ENCODE measurements around the gene FGF8. TPM values are rescaled to one million over a fixed set of nuclear protein-coding genes. Genes with fewer than 3 reads are reported as not detected.
A peak's percentile ranks its signal among the peaks of the same experiment; 100 is the strongest.

Gene FGF8
- total RNA-seq, 1 donor from 2014 or later: not detected

DNA sequence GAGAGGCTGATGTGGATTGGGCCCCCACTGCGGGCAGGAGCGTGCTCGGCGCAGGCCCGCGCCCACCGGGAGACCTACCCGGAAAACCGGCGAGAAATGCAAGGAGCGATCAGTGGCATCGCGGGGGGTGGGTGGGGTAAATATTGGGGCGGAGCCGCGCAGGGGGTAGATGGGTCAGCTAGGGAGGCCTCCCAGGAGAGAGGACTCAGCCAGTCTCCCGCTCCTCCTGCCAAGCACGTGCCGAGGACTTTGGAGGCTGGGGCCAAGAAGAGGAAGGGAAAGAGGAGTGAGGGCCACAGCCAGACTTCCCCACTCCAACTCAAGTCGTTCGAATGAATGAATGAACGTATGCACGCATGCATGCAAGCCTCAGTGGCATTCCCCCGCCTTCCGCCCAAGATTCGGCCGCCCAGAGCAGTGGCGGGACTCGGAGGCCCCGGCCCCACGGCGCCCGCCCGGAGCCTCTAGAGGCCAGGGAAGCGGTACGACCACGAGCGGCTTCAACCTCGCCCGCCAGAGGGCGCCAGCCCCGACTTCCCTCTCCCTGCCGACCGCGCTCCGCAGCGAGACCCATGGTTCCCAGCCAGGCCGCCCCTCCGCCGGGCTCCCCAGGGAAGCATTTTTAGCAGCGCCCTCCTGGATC is 3.8 kb upstream of the FGF8 start:
- peak overlapping the region; percentile 64 for H3K4me3 Mint-ChIP-seq (ENCODE audit: unreplicated experiment)
- peak; percentile 94 for DNase-seq (ENCODE audit: extremely low spot score, unreplicated experiment)
- peaks cover 32% of the 10 kb centered on the region for H3K27me3 Mint-ChIP-seq (ENCODE audit: unreplicated experiment)
- H3K27ac Mint-ChIP-seq (ENCODE audit: unreplicated experiment): no peak overlapping the region
- no peaks in the 10 kb centered on the region for H3K36me3 Mint-ChIP-seq (ENCODE audit: unreplicated experiment)
- TF ChIP-seq, protein P1, sequence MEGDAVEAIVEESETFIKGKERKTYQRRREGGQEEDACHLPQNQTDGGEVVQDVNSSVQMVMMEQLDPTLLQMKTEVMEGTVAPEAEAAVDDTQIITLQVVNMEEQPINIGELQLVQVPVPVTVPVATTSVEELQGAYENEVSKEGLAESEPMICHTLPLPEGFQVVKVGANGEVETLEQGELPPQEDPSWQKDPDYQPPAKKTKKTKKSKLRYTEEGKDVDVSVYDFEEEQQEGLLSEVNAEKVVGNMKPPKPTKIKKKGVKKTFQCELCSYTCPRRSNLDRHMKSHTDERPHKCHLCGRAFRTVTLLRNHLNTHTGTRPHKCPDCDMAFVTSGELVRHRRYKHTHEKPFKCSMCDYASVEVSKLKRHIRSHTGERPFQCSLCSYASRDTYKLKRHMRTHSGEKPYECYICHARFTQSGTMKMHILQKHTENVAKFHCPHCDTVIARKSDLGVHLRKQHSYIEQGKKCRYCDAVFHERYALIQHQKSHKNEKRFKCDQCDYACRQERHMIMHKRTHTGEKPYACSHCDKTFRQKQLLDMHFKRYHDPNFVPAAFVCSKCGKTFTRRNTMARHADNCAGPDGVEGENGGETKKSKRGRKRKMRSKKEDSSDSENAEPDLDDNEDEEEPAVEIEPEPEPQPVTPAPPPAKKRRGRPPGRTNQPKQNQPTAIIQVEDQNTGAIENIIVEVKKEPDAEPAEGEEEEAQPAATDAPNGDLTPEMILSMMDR (IDR thresholded peaks at IDR 0.05): peak; percentile 90
- no peaks in the 10 kb centered on the region for H3K9me3 Mint-ChIP-seq (ENCODE audit: unreplicated experiment)
- H3K4me1 Mint-ChIP-seq (ENCODE audit: unreplicated experiment): peaks cover 45% of the 10 kb centered on the region

DNA sequence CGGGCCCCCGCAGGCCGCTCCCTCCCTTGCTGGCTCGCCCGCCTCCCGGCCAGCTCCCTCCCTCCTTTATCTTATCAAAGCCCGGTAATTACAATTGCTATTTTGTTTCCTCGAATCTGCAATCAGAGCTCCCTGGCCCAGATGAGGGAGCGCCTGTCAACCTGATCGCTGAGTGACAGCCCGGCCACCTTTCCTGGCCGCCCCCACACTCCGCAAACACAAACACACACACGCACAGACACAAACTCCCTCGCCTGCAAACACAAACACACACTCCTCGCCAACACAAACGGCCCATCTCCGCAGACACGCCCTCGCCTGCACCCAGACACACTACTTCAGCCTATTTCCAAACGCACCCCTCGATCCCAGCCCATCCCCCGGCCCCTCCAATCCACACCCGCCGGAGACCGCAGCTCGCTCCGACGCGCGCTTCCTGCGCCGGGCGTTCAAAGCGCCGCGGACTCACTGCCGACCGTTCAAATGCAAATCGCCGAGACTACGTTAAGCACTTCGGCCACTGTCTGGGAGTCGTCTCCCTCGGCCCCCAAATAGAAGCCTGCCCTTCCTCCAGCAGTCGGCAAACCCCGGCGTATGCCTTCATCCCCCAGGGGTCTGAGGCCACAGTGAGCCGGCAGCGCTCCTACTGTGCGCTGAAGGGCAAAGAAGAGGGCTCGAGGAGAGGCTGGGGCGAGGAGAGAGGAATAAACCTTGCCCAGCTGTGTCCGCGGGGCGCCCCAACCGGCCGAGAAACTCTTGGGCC is 3.0 kb upstream of the FGF8 start:
- Mint-ChIP-seq H3K4me1 (ENCODE audit: unreplicated experiment) (peaks cover 43% of the 10 kb centered on the region), H3K27ac (ENCODE audit: unreplicated experiment) (no peak overlapping the region), H3K9me3 (ENCODE audit: unreplicated experiment) (no peaks in the 10 kb centered on the region), H3K27me3 (ENCODE audit: unreplicated experiment) (peaks cover 39% of the 10 kb centered on the region), H3K36me3 (ENCODE audit: unreplicated experiment) (no peaks in the 10 kb centered on the region), H3K4me3 (ENCODE audit: unreplicated experiment) (peak overlapping the region; percentile 42)
- DNase-seq (ENCODE audit: extremely low spot score, unreplicated experiment): peak; percentile 78
- TF ChIP-seq, protein P1 (IDR thresholded peaks at IDR 0.05): no peak

DNA sequence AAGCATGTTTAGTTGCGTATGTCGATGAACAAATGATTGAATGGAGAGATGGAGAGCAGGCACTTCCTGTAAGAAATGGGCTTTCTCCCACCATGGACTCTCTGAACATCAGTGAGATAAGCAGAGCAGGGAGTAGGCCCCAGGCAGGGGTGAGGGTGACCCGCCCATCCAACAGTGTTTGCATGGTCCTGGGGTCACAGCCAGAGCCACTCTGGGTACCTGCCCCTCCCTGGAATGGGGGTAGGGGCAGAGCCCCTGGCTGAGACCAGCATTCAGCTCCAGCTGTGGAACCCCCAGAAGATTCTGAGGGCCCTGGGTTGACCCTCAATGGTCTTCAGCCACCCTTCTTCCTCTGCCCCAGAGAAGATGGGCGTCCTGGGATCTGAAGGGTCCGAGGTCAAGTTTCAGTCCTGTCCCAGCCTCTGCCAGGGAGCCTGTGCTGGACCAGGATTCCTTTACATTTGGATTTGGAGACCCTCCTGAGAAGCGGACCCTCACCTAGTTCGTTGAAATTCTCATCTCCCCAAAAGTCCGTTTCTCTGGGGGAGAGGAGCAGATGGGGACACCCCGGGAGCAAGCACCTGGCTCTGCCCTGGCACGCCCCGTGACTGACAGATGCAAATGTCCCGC is 2.4 kb upstream of the FGF8 start:
- TF ChIP-seq, protein P1 (IDR thresholded peaks at IDR 0.05): no peak
- Mint-ChIP-seq H3K36me3 (ENCODE audit: unreplicated experiment) (no peaks in the 10 kb centered on the region), H3K27me3 (ENCODE audit: unreplicated experiment) (peaks cover 46% of the 10 kb centered on the region), H3K4me3 (ENCODE audit: unreplicated experiment) (no peak overlapping the region), H3K9me3 (ENCODE audit: unreplicated experiment) (no peaks in the 10 kb centered on the region), H3K27ac (ENCODE audit: unreplicated experiment) (no peak overlapping the region), H3K4me1 (ENCODE audit: unreplicated experiment) (peaks cover 45% of the 10 kb centered on the region)
- DNase-seq (ENCODE audit: extremely low spot score, unreplicated experiment): peak; percentile 10

DNA sequence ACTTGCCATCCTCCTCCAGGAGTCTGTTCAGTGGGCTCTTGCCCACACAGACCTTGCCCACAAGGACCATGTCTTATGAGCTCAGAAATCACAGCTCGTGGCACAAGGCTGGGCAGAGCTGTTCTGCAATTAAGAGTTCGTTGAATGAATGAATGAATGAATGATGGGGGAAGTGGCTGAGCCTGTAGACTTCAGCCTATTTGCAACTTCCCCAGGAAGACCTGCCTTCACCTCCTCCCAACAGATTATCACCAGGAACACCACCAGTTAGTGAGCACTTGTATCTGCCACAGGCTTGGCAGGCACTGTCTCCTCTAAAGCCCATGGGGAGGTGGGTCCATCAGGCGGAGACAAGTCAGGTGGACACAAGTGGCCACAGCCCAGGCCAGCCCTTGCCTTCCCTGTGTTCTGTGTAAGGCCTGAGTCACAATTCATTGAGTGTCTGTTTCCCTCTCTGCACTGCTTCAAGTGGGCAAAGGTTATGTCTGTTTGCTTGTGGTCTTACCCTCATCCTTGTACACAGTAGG is 1.8 kb upstream of the FGF8 start:
- peak overlapping the region; percentile 55 for H3K4me3 Mint-ChIP-seq (ENCODE audit: unreplicated experiment)
- no peak for DNase-seq (ENCODE audit: extremely low spot score, unreplicated experiment)
- peaks cover 52% of the 10 kb centered on the region for H3K27me3 Mint-ChIP-seq (ENCODE audit: unreplicated experiment)
- no peaks in the 10 kb centered on the region for H3K36me3 Mint-ChIP-seq (ENCODE audit: unreplicated experiment)
- H3K27ac Mint-ChIP-seq (ENCODE audit: unreplicated experiment): no peak overlapping the region
- TF ChIP-seq, protein P1 (IDR thresholded peaks at IDR 0.05): no peak
- no peaks in the 10 kb centered on the region for H3K9me3 Mint-ChIP-seq (ENCODE audit: unreplicated experiment)
- peaks cover 40% of the 10 kb centered on the region for H3K4me1 Mint-ChIP-seq (ENCODE audit: unreplicated experiment)

Measured in osteocyte (in vitro differentiated cells).